ENCODE results near the gene CLCN1.

CLCN1 gene

DNA sequence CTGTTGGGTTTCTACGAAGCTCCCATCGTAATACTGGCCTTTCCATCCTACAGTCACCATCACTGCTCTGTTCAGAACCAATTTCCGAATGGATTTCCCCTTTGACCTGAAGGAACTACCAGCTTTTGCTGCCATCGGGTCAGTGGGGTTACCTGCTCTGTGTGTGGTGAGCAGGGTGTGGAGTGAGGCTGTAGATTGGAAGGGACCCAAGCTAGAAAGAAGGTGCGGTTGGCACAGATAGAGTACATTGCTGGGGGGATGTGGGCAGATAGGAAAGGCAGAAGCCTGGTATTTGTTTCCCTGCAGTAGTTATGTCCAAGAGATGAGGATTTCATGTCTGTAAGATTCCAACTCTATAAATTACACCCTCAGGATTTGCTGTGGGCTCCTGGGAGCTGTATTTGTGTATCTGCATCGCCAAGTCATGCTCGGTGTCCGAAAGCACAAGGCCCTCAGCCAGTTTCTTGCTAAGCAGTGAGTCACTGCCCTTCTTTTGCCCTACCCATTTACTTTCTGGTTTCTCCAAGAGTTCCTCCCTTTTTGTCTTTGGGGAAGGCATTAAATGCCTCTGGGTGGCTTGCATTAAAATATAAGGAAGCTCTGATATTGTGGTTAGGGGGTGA, 15.4 kb downstream of the CLCN1 start:
- H3K36me3 ChIP-seq (ENCODE audit: insufficient read depth, low read length) = no peaks in the 10 kb centered on the region
- H3K27me3 ChIP-seq (ENCODE audit: insufficient read depth, low read length) = no peaks in the 10 kb centered on the region
- H3K4me1 ChIP-seq (ENCODE audit: control insufficient read depth, insufficient read depth, low read length, unreplicated experiment) = peaks cover 28% of the 10 kb centered on the region
- H3K27ac ChIP-seq (ENCODE audit: low read depth, low read length) = peak overlapping the region; percentile 85
- H3K79me2 ChIP-seq (ENCODE audit: control insufficient read depth, insufficient read depth, low read length, unreplicated experiment) = no peaks in the 10 kb centered on the region
- peak overlapping the region; percentile 72 for H2AFZ ChIP-seq (ENCODE audit: low read length, unreplicated experiment)
- peak overlapping the region; percentile 45; the same call in 1 of the 2 replicates for H3K4me3 ChIP-seq (ENCODE audit: low read depth, low read length)

DNA sequence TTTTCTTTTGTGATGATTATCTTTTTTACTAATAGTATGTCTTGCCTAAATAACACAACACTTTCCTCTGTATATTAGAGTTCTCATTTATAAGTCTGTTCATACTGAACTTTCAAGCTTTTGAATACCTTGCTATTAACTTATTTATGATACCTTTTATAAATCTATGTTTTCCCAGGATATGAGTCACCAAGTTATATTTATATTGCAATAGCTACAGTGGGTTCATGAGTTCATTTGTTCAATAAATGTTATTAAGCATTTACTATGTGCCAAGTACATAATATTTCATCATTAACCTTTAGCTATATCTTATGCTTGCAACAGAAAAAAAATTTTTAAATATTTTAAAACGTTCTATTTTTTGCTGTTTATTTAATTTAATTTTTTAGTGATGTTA, 18.3 kb downstream of the CLCN1 start:
- Histone ChIP-seq H3K27me3 (ENCODE audit: insufficient read depth, low read length) (peaks cover 15% of the 10 kb centered on the region), H3K79me2 (ENCODE audit: control insufficient read depth, insufficient read depth, low read length, unreplicated experiment) (no peaks in the 10 kb centered on the region), H3K4me1 (ENCODE audit: control insufficient read depth, insufficient read depth, low read length, unreplicated experiment) (peaks cover 28% of the 10 kb centered on the region), H3K4me3 (ENCODE audit: low read depth, low read length) (no peak overlapping the region), H3K27ac (ENCODE audit: low read depth, low read length) (no peak overlapping the region), H3K36me3 (ENCODE audit: insufficient read depth, low read length) (no peaks in the 10 kb centered on the region), H2AFZ (ENCODE audit: low read length, unreplicated experiment) (no peak overlapping the region)

DNA sequence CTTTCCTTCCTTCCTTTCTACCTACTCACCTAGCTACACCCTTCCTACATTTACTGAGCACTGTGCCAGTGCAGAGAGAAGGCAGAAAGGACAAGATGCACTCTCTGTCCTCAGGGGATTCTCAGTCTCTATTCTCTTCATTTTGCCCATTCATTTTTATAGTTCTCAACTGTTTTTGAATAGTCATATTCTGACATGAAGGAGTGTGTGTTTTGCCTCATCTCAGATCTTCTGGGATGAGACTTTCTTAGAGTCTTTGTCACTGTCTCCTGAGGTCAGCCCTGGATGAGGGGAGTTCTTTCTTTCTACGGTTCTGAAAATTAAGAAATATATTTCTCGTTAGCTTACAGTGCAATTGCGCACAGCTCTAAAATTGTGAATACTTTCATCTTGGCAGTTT, 21.3 kb downstream of the CLCN1 start:
- Histone ChIP-seq H3K36me3 (ENCODE audit: insufficient read depth, low read length) (no peaks in the 10 kb centered on the region), H3K79me2 (ENCODE audit: control insufficient read depth, insufficient read depth, low read length, unreplicated experiment) (no peaks in the 10 kb centered on the region), H2AFZ (ENCODE audit: low read length, unreplicated experiment) (no peak overlapping the region), H3K27ac (ENCODE audit: low read depth, low read length) (no peak overlapping the region), H3K4me1 (ENCODE audit: control insufficient read depth, insufficient read depth, low read length, unreplicated experiment) (peaks cover 11% of the 10 kb centered on the region), H3K27me3 (ENCODE audit: insufficient read depth, low read length) (peaks cover 26% of the 10 kb centered on the region), H3K4me3 (ENCODE audit: low read depth, low read length) (no peak overlapping the region)

DNA sequence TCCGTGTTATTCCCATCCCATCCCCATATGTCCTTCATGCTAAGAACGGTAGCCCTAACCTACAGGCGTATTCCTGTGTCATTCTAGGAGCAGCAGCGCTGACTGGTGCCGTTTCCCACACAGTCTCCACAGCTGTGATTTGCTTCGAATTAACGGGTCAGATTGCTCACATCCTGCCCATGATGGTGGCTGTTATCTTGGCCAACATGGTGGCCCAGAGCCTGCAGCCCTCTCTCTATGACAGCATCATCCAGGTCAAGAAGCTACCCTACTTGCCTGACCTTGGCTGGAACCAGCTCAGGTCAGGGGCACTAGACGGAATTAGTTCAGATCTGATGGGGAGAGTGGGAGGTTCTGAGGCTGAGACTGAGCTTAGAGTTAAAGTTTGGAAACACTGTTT, 25.9 kb downstream of the CLCN1 start:
- Histone ChIP-seq H3K27ac (ENCODE audit: low read depth, low read length) (no peak overlapping the region), H3K4me3 (ENCODE audit: low read depth, low read length) (no peak overlapping the region), H3K4me1 (ENCODE audit: control insufficient read depth, insufficient read depth, low read length, unreplicated experiment) (no peaks in the 10 kb centered on the region), H3K36me3 (ENCODE audit: insufficient read depth, low read length) (no peaks in the 10 kb centered on the region), H2AFZ (ENCODE audit: low read length, unreplicated experiment) (no peak overlapping the region), H3K27me3 (ENCODE audit: insufficient read depth, low read length) (peaks cover 44% of the 10 kb centered on the region), H3K79me2 (ENCODE audit: control insufficient read depth, insufficient read depth, low read length, unreplicated experiment) (no peaks in the 10 kb centered on the region)

DNA sequence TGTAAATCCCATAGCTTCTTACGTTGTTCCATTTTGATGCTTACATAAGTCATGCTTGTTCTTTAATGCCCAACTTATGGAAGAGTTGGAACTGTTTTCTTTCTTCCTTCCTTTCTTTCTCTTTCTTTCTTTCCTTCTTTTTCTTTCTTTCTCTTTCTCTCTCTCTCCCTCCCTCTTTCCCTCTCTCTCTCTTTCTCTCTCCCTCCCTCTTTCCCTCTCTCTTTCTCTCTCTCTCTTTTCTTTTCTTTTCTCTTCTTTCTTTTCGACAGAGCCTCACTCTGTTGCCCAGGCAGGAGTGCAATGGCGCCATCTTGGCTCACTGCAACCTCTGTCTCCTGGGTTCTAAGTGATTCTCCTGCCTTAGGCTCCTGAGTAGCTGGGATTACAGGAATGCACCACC, 27.7 kb downstream of the CLCN1 start:
- no peak overlapping the region for H3K27ac ChIP-seq (ENCODE audit: low read depth, low read length)
- no peaks in the 10 kb centered on the region for H3K4me1 ChIP-seq (ENCODE audit: control insufficient read depth, insufficient read depth, low read length, unreplicated experiment)
- H3K36me3 ChIP-seq (ENCODE audit: insufficient read depth, low read length) = no peaks in the 10 kb centered on the region
- H3K79me2 ChIP-seq (ENCODE audit: control insufficient read depth, insufficient read depth, low read length, unreplicated experiment) = no peaks in the 10 kb centered on the region
- no peak overlapping the region for H3K4me3 ChIP-seq (ENCODE audit: low read depth, low read length)
- peaks cover 46% of the 10 kb centered on the region for H3K27me3 ChIP-seq (ENCODE audit: insufficient read depth, low read length)
- no peak overlapping the region for H2AFZ ChIP-seq (ENCODE audit: low read length, unreplicated experiment)

DNA sequence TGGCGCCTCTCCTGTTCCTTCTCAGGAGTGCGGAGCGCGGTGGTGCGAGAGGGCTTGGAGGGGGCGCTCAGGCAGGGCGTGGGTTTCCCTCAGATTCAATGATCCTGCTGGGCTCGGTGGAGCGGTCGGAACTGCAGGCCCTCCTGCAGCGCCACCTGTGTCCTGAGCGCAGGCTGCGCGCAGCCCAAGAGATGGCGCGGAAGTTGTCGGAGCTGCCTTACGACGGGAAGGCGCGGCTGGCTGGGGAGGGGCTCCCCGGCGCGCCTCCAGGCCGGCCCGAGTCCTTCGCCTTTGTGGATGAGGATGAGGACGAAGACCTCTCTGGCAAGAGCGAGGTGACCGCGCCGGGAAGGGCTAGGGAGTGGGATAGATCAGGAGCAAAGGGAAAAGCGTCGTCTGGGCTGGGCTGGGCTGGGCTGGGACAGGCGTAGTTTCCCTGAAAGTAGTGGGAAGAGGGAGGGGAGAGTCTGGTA, 29.6 kb downstream of the CLCN1 start:
- Histone ChIP-seq H3K4me1 (ENCODE audit: control insufficient read depth, insufficient read depth, low read length, unreplicated experiment) (no peaks in the 10 kb centered on the region), H3K36me3 (ENCODE audit: insufficient read depth, low read length) (no peaks in the 10 kb centered on the region)

DNA sequence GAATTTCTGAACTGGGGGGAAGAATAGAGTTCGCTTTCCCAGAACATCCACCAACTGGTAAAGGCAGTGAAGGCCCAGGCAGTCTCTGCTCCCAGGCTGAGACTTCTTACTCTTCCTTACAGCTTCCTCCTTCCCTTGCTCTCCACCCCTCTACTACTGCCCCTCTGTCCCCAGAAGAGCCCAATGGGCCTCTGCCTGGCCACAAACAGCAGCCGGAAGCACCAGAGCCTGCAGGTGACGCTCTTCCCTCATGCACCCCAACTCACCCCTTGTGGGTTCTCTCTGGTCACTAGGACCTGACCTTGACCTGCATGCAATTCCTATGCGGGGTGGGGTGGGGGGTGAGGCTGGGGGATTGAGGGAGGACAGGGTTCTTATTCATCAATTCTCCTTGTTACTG, 30.1 kb downstream of the CLCN1 start:
- H3K4me1 ChIP-seq (ENCODE audit: control insufficient read depth, insufficient read depth, low read length, unreplicated experiment) = no peaks in the 10 kb centered on the region
- H3K36me3 ChIP-seq (ENCODE audit: insufficient read depth, low read length) = no peaks in the 10 kb centered on the region
- H3K27me3 ChIP-seq (ENCODE audit: insufficient read depth, low read length) = peaks cover 49% of the 10 kb centered on the region
- no peak overlapping the region for H2AFZ ChIP-seq (ENCODE audit: low read length, unreplicated experiment)
- no peaks in the 10 kb centered on the region for H3K79me2 ChIP-seq (ENCODE audit: control insufficient read depth, insufficient read depth, low read length, unreplicated experiment)
- H3K27ac ChIP-seq (ENCODE audit: low read depth, low read length) = no peak overlapping the region
- H3K4me3 ChIP-seq (ENCODE audit: low read depth, low read length) = no peak overlapping the region

More for the DNA sequence above, 29.6 kb downstream of the CLCN1 start:
- Histone ChIP-seq H2AFZ (ENCODE audit: low read length, unreplicated experiment) (no peak overlapping the region), H3K27ac (ENCODE audit: low read depth, low read length) (no peak overlapping the region), H3K27me3 (ENCODE audit: insufficient read depth, low read length) (peaks cover 48% of the 10 kb centered on the region), H3K79me2 (ENCODE audit: control insufficient read depth, insufficient read depth, low read length, unreplicated experiment) (no peaks in the 10 kb centered on the region), H3K4me3 (ENCODE audit: low read depth, low read length) (no peak overlapping the region)

DNA sequence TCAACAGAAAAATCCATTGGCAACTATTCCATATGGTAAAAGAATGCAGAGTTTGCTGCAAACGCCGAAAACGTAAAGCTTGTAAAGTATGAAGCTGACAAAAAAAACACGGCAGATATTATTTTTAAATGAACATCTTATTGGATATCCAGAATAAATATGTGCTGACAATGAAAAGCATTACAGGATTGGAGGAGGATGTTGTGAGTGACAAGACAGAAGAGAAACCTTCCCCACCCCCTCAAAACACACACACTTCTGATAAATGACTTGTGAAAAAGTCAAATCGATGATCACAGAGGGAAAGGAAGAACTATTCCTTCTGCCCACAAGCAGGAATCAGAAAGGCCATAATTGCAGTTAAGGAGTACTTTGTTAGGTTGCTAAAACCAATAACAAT, 32.0 kb downstream of the CLCN1 start:
- peaks cover 48% of the 10 kb centered on the region for H3K27me3 ChIP-seq (ENCODE audit: insufficient read depth, low read length)

DNA sequence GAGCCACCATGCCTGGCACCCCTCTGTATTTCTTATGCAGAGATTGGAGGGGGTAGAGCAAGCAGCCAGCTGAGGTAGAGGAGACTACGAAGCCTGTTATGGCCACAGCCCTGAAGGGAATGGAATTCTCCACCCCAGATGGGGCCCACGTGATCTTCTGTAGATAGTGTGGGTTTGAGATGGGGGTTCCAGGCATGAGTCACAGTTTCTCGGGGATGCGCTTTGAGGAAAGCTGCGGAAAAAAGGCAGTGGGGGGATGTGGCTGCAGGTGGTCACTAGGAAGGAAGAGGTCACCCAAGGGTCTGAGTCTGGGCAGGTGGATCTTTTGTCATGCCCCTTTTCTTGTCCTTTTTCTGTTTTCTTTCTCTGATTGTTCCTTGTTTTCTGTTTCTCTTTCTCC, 35.1 kb downstream of the CLCN1 start:
- Histone ChIP-seq H3K79me2 (ENCODE audit: control insufficient read depth, insufficient read depth, low read length, unreplicated experiment) (no peaks in the 10 kb centered on the region), H3K27me3 (ENCODE audit: insufficient read depth, low read length) (peaks cover 34% of the 10 kb centered on the region), H3K4me3 (ENCODE audit: low read depth, low read length) (no peak overlapping the region), H3K27ac (ENCODE audit: low read depth, low read length) (no peak overlapping the region), H3K4me1 (ENCODE audit: control insufficient read depth, insufficient read depth, low read length, unreplicated experiment) (no peaks in the 10 kb centered on the region), H2AFZ (ENCODE audit: low read length, unreplicated experiment) (no peak overlapping the region), H3K36me3 (ENCODE audit: insufficient read depth, low read length) (no peaks in the 10 kb centered on the region)

More for the DNA sequence above, 32.0 kb downstream of the CLCN1 start:
- Histone ChIP-seq H3K36me3 (ENCODE audit: insufficient read depth, low read length) (no peaks in the 10 kb centered on the region), H2AFZ (ENCODE audit: low read length, unreplicated experiment) (no peak overlapping the region), H3K79me2 (ENCODE audit: control insufficient read depth, insufficient read depth, low read length, unreplicated experiment) (no peaks in the 10 kb centered on the region), H3K4me3 (ENCODE audit: low read depth, low read length) (no peak overlapping the region), H3K4me1 (ENCODE audit: control insufficient read depth, insufficient read depth, low read length, unreplicated experiment) (no peaks in the 10 kb centered on the region), H3K27ac (ENCODE audit: low read depth, low read length) (no peak overlapping the region)

DNA sequence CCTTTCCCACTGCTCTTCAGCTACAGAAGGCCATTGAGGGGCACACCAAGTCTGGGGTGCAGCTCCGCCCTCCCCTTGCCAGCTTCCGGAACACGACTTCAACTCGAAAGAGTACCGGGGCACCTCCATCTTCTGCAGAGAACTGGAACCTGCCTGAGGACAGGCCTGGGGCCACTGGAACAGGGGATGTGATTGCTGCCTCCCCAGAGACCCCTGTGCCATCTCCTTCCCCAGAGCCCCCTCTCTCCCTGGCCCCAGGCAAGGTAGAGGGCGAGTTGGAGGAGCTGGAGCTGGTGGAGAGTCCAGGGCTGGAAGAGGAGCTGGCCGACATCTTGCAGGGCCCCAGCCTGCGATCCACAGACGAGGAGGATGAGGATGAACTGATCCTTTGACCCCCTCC, 35.7 kb downstream of the CLCN1 start:
- H3K36me3 ChIP-seq (ENCODE audit: insufficient read depth, low read length) = no peaks in the 10 kb centered on the region
- H3K27ac ChIP-seq (ENCODE audit: low read depth, low read length) = no peak overlapping the region
- H3K79me2 ChIP-seq (ENCODE audit: control insufficient read depth, insufficient read depth, low read length, unreplicated experiment) = no peaks in the 10 kb centered on the region
- H2AFZ ChIP-seq (ENCODE audit: low read length, unreplicated experiment) = no peak overlapping the region
- H3K4me1 ChIP-seq (ENCODE audit: control insufficient read depth, insufficient read depth, low read length, unreplicated experiment) = no peaks in the 10 kb centered on the region
- H3K27me3 ChIP-seq (ENCODE audit: insufficient read depth, low read length) = peaks cover 30% of the 10 kb centered on the region
- no peak overlapping the region for H3K4me3 ChIP-seq (ENCODE audit: low read depth, low read length)

DNA sequence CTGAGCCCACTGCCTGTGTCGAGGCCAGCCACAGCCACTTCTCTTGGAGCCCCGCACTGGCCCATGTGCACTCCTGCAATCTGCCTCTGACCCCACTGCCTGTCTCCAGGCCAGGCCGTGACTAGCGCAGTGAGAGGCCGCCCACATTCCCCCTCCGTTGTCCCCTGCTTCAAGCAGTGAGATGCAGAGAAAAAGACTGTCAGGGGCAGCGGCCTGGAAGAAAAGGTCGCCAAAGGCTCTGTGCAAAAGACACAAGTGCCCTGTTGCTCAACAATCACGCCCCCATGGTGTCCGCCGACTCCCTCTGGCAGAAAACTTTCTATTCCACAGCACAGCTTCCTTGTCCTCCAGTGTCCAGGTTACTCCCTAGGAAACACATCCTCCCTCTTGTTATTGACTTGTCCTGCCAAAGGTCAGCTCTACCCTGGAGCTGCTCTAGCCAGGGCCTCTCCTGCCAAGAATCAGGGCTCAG, 36.7 kb downstream of the CLCN1 start:
- no peak overlapping the region for H3K27ac ChIP-seq (ENCODE audit: low read depth, low read length)
- H3K36me3 ChIP-seq (ENCODE audit: insufficient read depth, low read length) = no peaks in the 10 kb centered on the region
- H2AFZ ChIP-seq (ENCODE audit: low read length, unreplicated experiment) = no peak overlapping the region
- H3K79me2 ChIP-seq (ENCODE audit: control insufficient read depth, insufficient read depth, low read length, unreplicated experiment) = no peaks in the 10 kb centered on the region
- peaks cover 22% of the 10 kb centered on the region for H3K27me3 ChIP-seq (ENCODE audit: insufficient read depth, low read length)
- H3K4me3 ChIP-seq (ENCODE audit: low read depth, low read length) = no peak overlapping the region
- no peaks in the 10 kb centered on the region for H3K4me1 ChIP-seq (ENCODE audit: control insufficient read depth, insufficient read depth, low read length, unreplicated experiment)
